ENCODE data around the gene CEMIP. TPM values are rescaled to one million over a fixed set of nuclear protein-coding genes. Genes with fewer than 3 reads are reported as not detected.

CEMIP gene
- total RNA-seq, 2 experiments from 2014 or later = not detected

GRCh38 chr15:80925597-80926059 lies 146.5 kb downstream of the CEMIP start:
- Mint-ChIP-seq H3K27ac (no peak overlapping the region), H3K9me3 (no peaks in the 10 kb centered on the region), H3K36me3 (ENCODE audit: low read depth) (peaks cover 14% of the 10 kb centered on the region), H3K27me3 (no peaks in the 10 kb centered on the region), H3K4me1 (ENCODE audit: low read depth) (peaks cover 8% of the 10 kb centered on the region), H3K4me3 (no peak overlapping the region)
- ATAC-seq (ENCODE audit: poor library complexity) (no peak), DNase-seq (no peak)
- Histone ChIP-seq H3K4me1 (ENCODE audit: insufficient read depth, low read length) (peaks cover 10% of the 10 kb centered on the region), H3K4me3 (ENCODE audit: low read length) (no peak overlapping the region), H3K36me3 (ENCODE audit: insufficient read depth, low read length) (no peaks in the 10 kb centered on the region), H3K27me3 (ENCODE audit: control insufficient read depth in 1 of 2, insufficient read depth in 2 of 2, low read length in 2 of 2) (no peaks in the 10 kb centered on the region), H3K27ac (ENCODE audit: low read depth in 1 of 2, low read length in 2 of 2) (no peak overlapping the region), H3K9me3 (ENCODE audit: control insufficient read depth in 1 of 2, insufficient read depth in 1 of 2, low read length in 2 of 2) (no peaks in the 10 kb centered on the region)
- CTCF ChIA-PET = no interaction called here
- POLR2A ChIA-PET = no interaction called here
- TF ChIP-seq, protein P1, sequence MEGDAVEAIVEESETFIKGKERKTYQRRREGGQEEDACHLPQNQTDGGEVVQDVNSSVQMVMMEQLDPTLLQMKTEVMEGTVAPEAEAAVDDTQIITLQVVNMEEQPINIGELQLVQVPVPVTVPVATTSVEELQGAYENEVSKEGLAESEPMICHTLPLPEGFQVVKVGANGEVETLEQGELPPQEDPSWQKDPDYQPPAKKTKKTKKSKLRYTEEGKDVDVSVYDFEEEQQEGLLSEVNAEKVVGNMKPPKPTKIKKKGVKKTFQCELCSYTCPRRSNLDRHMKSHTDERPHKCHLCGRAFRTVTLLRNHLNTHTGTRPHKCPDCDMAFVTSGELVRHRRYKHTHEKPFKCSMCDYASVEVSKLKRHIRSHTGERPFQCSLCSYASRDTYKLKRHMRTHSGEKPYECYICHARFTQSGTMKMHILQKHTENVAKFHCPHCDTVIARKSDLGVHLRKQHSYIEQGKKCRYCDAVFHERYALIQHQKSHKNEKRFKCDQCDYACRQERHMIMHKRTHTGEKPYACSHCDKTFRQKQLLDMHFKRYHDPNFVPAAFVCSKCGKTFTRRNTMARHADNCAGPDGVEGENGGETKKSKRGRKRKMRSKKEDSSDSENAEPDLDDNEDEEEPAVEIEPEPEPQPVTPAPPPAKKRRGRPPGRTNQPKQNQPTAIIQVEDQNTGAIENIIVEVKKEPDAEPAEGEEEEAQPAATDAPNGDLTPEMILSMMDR (IDR thresholded peaks at IDR 0.05) = no peak
- intact Hi-C loops (cut with DNase I, micrococcal nuclease) = no loop called here

- H3K27me3 Mint-ChIP-seq = no peaks in the 10 kb centered on the region
- ATAC-seq (ENCODE audit: poor library complexity) (no peak), DNase-seq (no peak)
- H3K4me3 ChIP-seq (ENCODE audit: low read length) = no peak overlapping the region
- no peak overlapping the region for H3K4me3 Mint-ChIP-seq
- H3K9me3 ChIP-seq (ENCODE audit: control insufficient read depth in 1 of 2, insufficient read depth in 1 of 2, low read length in 2 of 2) = no peaks in the 10 kb centered on the region
- intact Hi-C loops (cut with DNase I, micrococcal nuclease) = no loop called here
- H3K4me1 Mint-ChIP-seq (ENCODE audit: low read depth) = peaks cover 3% of the 10 kb centered on the region
- no peak overlapping the region for H3K27ac Mint-ChIP-seq
- H3K4me1 ChIP-seq (ENCODE audit: insufficient read depth, low read length) = peaks cover 5% of the 10 kb centered on the region
- CTCF ChIA-PET = no interaction called here
- no peak overlapping the region for H3K27ac ChIP-seq (ENCODE audit: low read depth in 1 of 2, low read length in 2 of 2)
- no peaks in the 10 kb centered on the region for H3K27me3 ChIP-seq (ENCODE audit: control insufficient read depth in 1 of 2, insufficient read depth in 2 of 2, low read length in 2 of 2)
- H3K36me3 Mint-ChIP-seq (ENCODE audit: low read depth) = peaks cover 14% of the 10 kb centered on the region
- POLR2A ChIA-PET = no interaction called here
- no peaks in the 10 kb centered on the region for H3K9me3 Mint-ChIP-seq
- TF ChIP-seq, protein P1 (IDR thresholded peaks at IDR 0.05) = no peak
- H3K36me3 ChIP-seq (ENCODE audit: insufficient read depth, low read length) = no peaks in the 10 kb centered on the region
These were observed 147.0 kb downstream of the CEMIP start for GRCh38 chr15:80926126-80926525.

DNA sequence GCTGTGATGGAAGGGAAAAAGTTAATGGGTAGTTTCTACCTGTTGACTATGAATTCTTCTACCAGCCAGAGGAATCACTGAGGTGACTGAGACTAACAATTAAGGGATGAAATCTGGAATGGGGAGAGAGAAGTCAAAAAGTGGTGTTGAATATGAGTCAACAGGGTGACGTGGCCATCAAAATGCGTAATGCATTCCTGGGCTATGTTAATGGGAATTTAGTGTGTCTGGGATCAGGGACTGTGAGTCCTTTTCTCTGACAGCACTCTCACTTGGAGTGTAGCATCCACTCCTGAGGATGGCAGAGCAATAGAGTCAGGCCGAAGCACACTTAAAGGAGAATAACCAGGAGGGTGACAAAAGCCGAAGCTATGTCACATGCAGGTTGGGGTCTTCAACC lies 150.1 kb downstream of the CEMIP start:
- Mint-ChIP-seq H3K9me3 (no peaks in the 10 kb centered on the region), H3K27me3 (no peaks in the 10 kb centered on the region), H3K4me1 (ENCODE audit: low read depth) (no peaks in the 10 kb centered on the region), H3K27ac (no peak overlapping the region), H3K4me3 (no peak overlapping the region), H3K36me3 (ENCODE audit: low read depth) (peaks cover 4% of the 10 kb centered on the region)
- ChIA-PET POLR2A (no interaction called here), CTCF (no interaction called here)
- Histone ChIP-seq H3K36me3 (ENCODE audit: insufficient read depth, low read length) (no peaks in the 10 kb centered on the region), H3K27me3 (ENCODE audit: control insufficient read depth in 1 of 2, insufficient read depth in 2 of 2, low read length in 2 of 2) (no peaks in the 10 kb centered on the region), H3K4me1 (ENCODE audit: insufficient read depth, low read length) (no peaks in the 10 kb centered on the region), H3K27ac (ENCODE audit: low read depth in 1 of 2, low read length in 2 of 2) (no peak overlapping the region), H3K9me3 (ENCODE audit: control insufficient read depth in 1 of 2, insufficient read depth in 1 of 2, low read length in 2 of 2) (no peaks in the 10 kb centered on the region), H3K4me3 (ENCODE audit: low read length) (no peak overlapping the region)
- no peak for ATAC-seq (ENCODE audit: poor library complexity)
- TF ChIP-seq, protein P1 (IDR thresholded peaks at IDR 0.05) = no peak
- no peak for DNase-seq
- intact Hi-C loops (cut with DNase I, micrococcal nuclease) = no loop called here
